Measurements from ENCODE around the gene SMIM24. TPM values are rescaled to one million over a fixed set of nuclear protein-coding genes. Genes with fewer than 3 reads are reported as not detected.
A peak's percentile ranks its signal among the peaks of the same experiment; 100 is the strongest.

The SMIM24 gene
- total RNA-seq, 4 donors from 2014 or later: 0.29 to 0.78 TPM; not detected in 2

DNA sequence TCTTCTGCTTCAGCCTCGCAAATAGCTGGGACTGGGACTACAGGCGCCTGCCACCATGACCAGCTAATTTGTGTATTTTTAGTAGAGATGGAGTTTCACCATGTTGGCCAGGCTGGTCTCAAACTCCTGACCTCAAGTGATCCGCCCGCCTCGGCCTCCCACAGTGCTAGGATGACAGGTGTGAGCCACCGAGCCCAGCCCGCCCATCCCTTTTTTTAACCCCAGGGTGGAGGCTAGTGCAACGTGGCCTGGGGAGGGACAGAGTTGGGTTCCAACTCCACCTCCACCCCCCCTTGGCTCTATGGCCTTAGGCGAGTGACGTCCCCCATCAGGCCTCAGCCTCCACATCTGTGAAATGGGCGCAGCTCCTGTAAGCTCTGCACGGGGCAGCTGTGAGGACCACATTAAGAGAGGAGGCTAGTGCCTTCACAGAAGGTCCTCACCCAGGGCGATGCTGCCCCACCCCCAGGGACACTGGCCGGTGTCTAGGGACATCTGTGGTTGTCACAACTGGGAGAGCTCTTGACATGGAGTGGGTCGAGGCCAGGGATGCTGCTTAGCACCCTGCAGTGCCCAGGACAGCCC, 37.7 kb downstream of the SMIM24 start:
- no peak overlapping the region for H3K4me3 ChIP-seq (ENCODE audit: low read depth, poor library complexity, severe bottlenecking)
- 90% methylated on average over 14 to 15 of the region's 15 CpGs for WGBS, 2 donors
- TF ChIP-seq, protein P1, sequence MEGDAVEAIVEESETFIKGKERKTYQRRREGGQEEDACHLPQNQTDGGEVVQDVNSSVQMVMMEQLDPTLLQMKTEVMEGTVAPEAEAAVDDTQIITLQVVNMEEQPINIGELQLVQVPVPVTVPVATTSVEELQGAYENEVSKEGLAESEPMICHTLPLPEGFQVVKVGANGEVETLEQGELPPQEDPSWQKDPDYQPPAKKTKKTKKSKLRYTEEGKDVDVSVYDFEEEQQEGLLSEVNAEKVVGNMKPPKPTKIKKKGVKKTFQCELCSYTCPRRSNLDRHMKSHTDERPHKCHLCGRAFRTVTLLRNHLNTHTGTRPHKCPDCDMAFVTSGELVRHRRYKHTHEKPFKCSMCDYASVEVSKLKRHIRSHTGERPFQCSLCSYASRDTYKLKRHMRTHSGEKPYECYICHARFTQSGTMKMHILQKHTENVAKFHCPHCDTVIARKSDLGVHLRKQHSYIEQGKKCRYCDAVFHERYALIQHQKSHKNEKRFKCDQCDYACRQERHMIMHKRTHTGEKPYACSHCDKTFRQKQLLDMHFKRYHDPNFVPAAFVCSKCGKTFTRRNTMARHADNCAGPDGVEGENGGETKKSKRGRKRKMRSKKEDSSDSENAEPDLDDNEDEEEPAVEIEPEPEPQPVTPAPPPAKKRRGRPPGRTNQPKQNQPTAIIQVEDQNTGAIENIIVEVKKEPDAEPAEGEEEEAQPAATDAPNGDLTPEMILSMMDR (IDR thresholded peaks at IDR 0.05): no peak
- no peak for TF ChIP-seq POLR2A (IDR thresholded peaks at IDR 0.05)
- DNase-seq (ENCODE audit: low spot score in 2 of 2): no peak
- intact Hi-C loops (cut with DNase I; ENCODE audit: low total_unique reads): no loop called here

DNA sequence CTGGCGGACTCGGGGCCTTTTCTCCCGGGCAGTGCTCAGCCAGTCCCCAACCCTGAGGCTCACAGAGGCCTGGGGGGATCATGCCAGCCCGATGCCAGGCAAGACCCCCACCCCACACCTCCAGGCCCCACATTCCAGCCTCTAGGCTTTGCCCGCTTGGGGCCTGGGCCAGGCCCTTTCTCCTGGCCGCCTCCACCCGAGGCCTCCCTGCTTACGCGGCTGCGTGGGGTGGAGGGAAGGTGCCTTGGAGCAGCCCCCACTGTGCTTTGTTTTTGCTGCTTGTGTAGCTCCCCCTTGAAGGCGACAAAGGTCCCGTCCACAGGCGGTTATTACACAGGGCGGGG, 38.4 kb downstream of the SMIM24 start:
- DNase-seq (ENCODE audit: low spot score in 2 of 2): no peak
- TF ChIP-seq POLR2A (IDR thresholded peaks at IDR 0.05): no peak
- TF ChIP-seq, protein P1 (IDR thresholded peaks at IDR 0.05): no peak
- no peak overlapping the region for H3K4me3 ChIP-seq (ENCODE audit: low read depth, poor library complexity, severe bottlenecking)
- 80 to 84% methylated on average over 14 of the region's 14 CpGs for WGBS, 2 donors
- intact Hi-C loops (cut with DNase I; ENCODE audit: low total_unique reads): no loop called here

- WGBS, 2 donors: 79 to 83% methylated on average over 21 to 25 of the region's 25 CpGs
- no peak for DNase-seq (ENCODE audit: low spot score in 2 of 2)
Observed at GRCh38 chr19:3441089-3441985, 39.0 kb downstream of the SMIM24 start.

DNA sequence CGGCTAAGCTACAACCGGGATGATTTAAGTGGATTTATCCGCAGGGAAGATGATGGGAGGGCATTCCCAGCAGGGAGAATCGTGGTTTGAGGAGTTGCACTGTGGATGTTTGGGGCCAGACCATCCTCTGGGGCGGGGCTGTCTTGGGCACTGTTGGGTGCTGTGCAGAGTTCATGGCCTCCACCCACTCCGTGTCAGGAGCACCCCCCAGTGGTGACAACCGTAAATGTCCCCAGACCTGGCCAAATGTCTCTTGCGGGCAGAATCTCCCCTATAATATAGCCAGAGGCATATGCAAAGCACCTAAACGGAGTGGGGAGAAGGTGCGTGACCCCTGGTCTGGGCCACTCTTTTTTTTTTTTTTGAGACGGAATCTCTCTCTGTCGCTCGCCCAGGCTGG, 40.2 kb downstream of the SMIM24 start:
- no peak for DNase-seq (ENCODE audit: low spot score in 2 of 2)
- no peak for TF ChIP-seq POLR2A (IDR thresholded peaks at IDR 0.05)
- TF ChIP-seq, protein P1 (IDR thresholded peaks at IDR 0.05): no peak
- H3K4me3 ChIP-seq (ENCODE audit: low read depth, poor library complexity, severe bottlenecking): no peak overlapping the region
- WGBS, 2 donors: 71 to 78% methylated on average over 12 to 13 of the region's 13 CpGs
- intact Hi-C loops (cut with DNase I; ENCODE audit: low total_unique reads): no loop called here

More at GRCh38 chr19:3441089-3441985, 39.0 kb downstream of the SMIM24 start:
- intact Hi-C loops (cut with DNase I; ENCODE audit: low total_unique reads): no loop called here
- H3K4me3 ChIP-seq (ENCODE audit: low read depth, poor library complexity, severe bottlenecking): no peak overlapping the region
- TF ChIP-seq, protein P1 (IDR thresholded peaks at IDR 0.05): no peak
- TF ChIP-seq POLR2A (IDR thresholded peaks at IDR 0.05): no peak

DNA sequence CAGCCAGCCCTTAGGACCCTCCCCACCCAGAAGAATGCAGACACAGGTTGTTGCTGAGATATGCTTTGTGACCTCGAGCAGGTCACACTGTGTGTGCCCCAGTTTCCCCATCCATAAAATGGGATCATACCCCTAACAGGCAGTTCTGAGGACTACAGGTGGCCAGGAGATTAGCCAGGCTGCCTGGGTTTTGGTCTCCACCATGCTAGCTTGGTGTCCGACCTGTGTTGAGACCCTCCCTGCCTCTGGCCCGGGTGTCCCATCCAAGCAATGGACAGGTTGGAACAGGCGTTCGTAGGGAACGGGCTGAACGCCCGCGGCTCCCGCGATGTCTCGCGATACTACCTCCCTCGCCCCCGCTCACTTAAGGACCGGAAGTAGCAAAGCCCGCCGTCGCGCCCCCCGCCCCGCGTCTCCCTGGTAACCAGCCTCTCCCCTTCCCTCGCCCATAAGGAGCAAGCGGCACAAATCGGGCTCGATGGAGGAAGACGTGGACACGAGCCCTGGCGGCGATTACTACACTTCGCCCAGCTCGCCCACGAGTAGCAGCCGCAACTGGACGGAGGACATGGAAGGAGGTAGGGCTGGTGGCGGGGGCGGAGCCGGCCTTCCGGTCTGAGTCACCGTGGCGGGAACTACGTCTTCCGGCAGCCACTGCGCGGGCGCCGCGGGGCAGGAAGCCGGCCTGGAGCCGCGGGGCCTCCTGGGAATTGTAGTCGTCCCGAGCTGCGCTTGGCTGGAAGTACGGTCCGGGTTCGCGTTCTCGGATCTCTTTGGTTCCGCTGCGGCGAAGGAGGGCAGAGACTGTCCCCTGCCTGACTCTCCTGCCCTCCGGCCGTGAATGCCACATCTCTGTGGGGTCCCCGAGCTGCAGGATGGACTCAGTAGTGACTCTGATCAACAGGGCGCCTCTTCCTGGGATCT, 45.4 kb downstream of the SMIM24 start:
- DNase-seq (ENCODE audit: low spot score in 2 of 2): peak; percentile 94 to 99
- 7 to 11% methylated on average over 52 to 61 of the region's 67 CpGs for WGBS, 2 donors
- no peak for TF ChIP-seq POLR2A (IDR thresholded peaks at IDR 0.05)
- TF ChIP-seq, protein P1 (IDR thresholded peaks at IDR 0.05): no peak
- H3K4me3 ChIP-seq (ENCODE audit: low read depth, poor library complexity, severe bottlenecking): no peak overlapping the region
- intact Hi-C loops (cut with DNase I; ENCODE audit: low total_unique reads): loop anchor here (5.0 kb wide), 1 partner anchor 108 kb away; no protein-coding TSS in a partner anchor

Data from lower leg skin (tissue), 4 donors.